Uterus (tissue), 4 donors: Measurements from ENCODE around the gene SH3PXD2A. TPM values are rescaled to one million over a fixed set of nuclear protein-coding genes. Genes with fewer than 3 reads are reported as not detected.
"Not testable (repeated sequence)": the region's sequence is repeated elsewhere in the genome, so short reads cannot be mapped to it uniquely, and the experiment has no call there.

ENCODE experiments used
- DNase-seq, 2 donors: peaks; one replicate each; pipeline ENCODE4 v3.0.0-alpha.2; 2019 to 2020
- H3K27ac ChIP-seq, 2 donors: fragments of 200-600 bp; sonication (generic); 1 replicate in 1 of 2; 2 replicates in 1 of 2; pipeline ENCODE4 v1.5.1; 2016 to 2018
- H3K27me3 ChIP-seq, 2 donors: fragments of 200-600 bp; sonication (generic); one replicate each; pipeline ENCODE4 v1.5.1; 2018 to 2019; ENCODE audit warnings: control low read depth in 1 of 2
- H3K36me3 ChIP-seq, 2 donors: fragments of 200-600 bp; sonication (generic); one replicate each; pipeline ENCODE4 v1.5.1; 2019; ENCODE audit warnings: control low read depth in 1 of 2
- H3K4me1 ChIP-seq, 2 donors: fragments of 200-600 bp; sonication (generic); one replicate each; pipeline ENCODE4 v1.5.1; 2018 to 2019; ENCODE audit warnings: control low read depth in 1 of 2
- H3K4me3 ChIP-seq, 2 donors: fragments of 200-600 bp; sonication (generic); 1 replicate in 1 of 2; 2 replicates in 1 of 2; pipeline ENCODE4 v1.5.1; 2018 to 2019; ENCODE audit warnings: mild to moderate bottlenecking in 1 of 2
- H3K9me3 ChIP-seq, 2 donors: fragments of 200-600 bp; sonication (generic); one replicate each; pipeline ENCODE4 v1.5.1; 2019; ENCODE audit warnings: control low read depth in 1 of 2
- CTCF ChIP-seq, 4 experiments: fragments of 200-600 bp in 2 of 4; fragments of 450-650 bp in 2 of 4; sonication (generic) in 2 of 4; IDR thresholded peaks; one replicate each; pipeline ENCODE4 v1.5.1; 2016 to 2019; ENCODE audit warnings: antibody characterized with exemption in 4 of 4, mild to moderate bottlenecking in 2 of 4, moderate library complexity in 1 of 4
- POLR2A ChIP-seq, 2 donors: fragments of 450-650 bp; IDR thresholded peaks; one replicate each; pipeline ENCODE4 v1.6.1; 2016; ENCODE audit warnings: antibody characterized with exemption in 2 of 2, mild to moderate bottlenecking in 1 of 2, moderate library complexity in 1 of 2
- intact Hi-C: fragments of 100-400 bp; cut with DNase I; formaldehyde crosslinking; loops from one replicate; pipeline ENCODE4 v1.15.1; 2023; ENCODE audit warnings: low total_unique reads
- total RNA-seq, 4 donors: library from RNA; depleted of rRNA in 3 of 4; stranded (reverse); fragments of >200 nt in 3 of 4; gene quantifications; one replicate each; pipeline versions ENCODE4 v1.1.0 to v1.2.4, GENCODE V29; 2014 to 2023
- donor health status: DM: yes; HTN: yes; CAD: no.

Gene SH3PXD2A
- total RNA-seq, 4 donors from 2014 or later = 12.6 to 117 (median 46.6) TPM

- peak; percentile 87 to 93 for DNase-seq
- H3K36me3 ChIP-seq = no peaks in the 10 kb centered on the region
- H3K27ac ChIP-seq = peak overlapping the region; percentile 87 to 91
- TF ChIP-seq CTCF (IDR thresholded peaks at IDR 0.05) (no peak), POLR2A (IDR thresholded peaks at IDR 0.05) (no peak)
- H3K4me3 ChIP-seq = peak overlapping the region in 1 of 2 donors; percentile 15
- no peaks in the 10 kb centered on the region for H3K27me3 ChIP-seq
- H3K9me3 ChIP-seq = no peaks in the 10 kb centered on the region
- intact Hi-C loops = no loop called here
- peaks cover 20 to 36% of the 10 kb centered on the region in 2 donors for H3K4me1 ChIP-seq
Observed at GRCh38 chr10:103637927-103638557, 217.3 kb downstream of the SH3PXD2A start.

GRCh38 chr10:103637011-103637410 lies 218.4 kb downstream of the SH3PXD2A start:
- H3K4me1 ChIP-seq = peaks cover 20 to 36% of the 10 kb centered on the region in 2 donors
- no peaks in the 10 kb centered on the region for H3K36me3 ChIP-seq
- TF ChIP-seq CTCF (IDR thresholded peaks at IDR 0.05) (no peak), POLR2A (IDR thresholded peaks at IDR 0.05) (no peak)
- H3K27ac ChIP-seq = peak overlapping the region; percentile 87 to 91
- intact Hi-C loops = no loop called here
- H3K4me3 ChIP-seq = no peak overlapping the region
- no peak for DNase-seq
- no peaks in the 10 kb centered on the region for H3K27me3 ChIP-seq
- no peaks in the 10 kb centered on the region for H3K9me3 ChIP-seq

- no peak for DNase-seq
- Histone ChIP-seq H3K4me1 (peaks cover 18 to 36% of the 10 kb centered on the region in 2 donors), H3K27me3 (no peaks in the 10 kb centered on the region), H3K27ac (peak overlapping the region; percentile 87 to 91), H3K9me3 (no peaks in the 10 kb centered on the region), H3K36me3 (no peaks in the 10 kb centered on the region), H3K4me3 (no peak overlapping the region)
- intact Hi-C loops = no loop called here
- no peak for TF ChIP-seq CTCF (IDR thresholded peaks at IDR 0.05)
- TF ChIP-seq POLR2A (IDR thresholded peaks at IDR 0.05) = no peak
Observed at GRCh38 chr10:103636492-103636891, 218.9 kb downstream of the SH3PXD2A start.

- DNase-seq = no peak
- H3K27me3 ChIP-seq = no peaks in the 10 kb centered on the region
- no peaks in the 10 kb centered on the region for H3K9me3 ChIP-seq
- no peak overlapping the region for H3K4me3 ChIP-seq
- H3K36me3 ChIP-seq = no peaks in the 10 kb centered on the region
- intact Hi-C loops = no loop called here
- peak overlapping the region; percentile 7 to 38 for H3K27ac ChIP-seq
- peaks cover 9 to 28% of the 10 kb centered on the region in 2 donors for H3K4me1 ChIP-seq
- TF ChIP-seq POLR2A (IDR thresholded peaks at IDR 0.05) (no peak), CTCF (IDR thresholded peaks at IDR 0.05) (no peak)
Observed at GRCh38 chr10:103635580-103635979, 219.8 kb downstream of the SH3PXD2A start.

- H3K4me1 ChIP-seq = peaks cover 9 to 20% of the 10 kb centered on the region in 2 donors
- intact Hi-C loops = no loop called here
- no peak overlapping the region for H3K27ac ChIP-seq
- no peak overlapping the region for H3K4me3 ChIP-seq
- TF ChIP-seq CTCF (IDR thresholded peaks at IDR 0.05) (no peak), POLR2A (IDR thresholded peaks at IDR 0.05) (no peak)
- no peak for DNase-seq
- H3K36me3 ChIP-seq = no peaks in the 10 kb centered on the region
- H3K27me3 ChIP-seq = no peaks in the 10 kb centered on the region
- no peaks in the 10 kb centered on the region for H3K9me3 ChIP-seq
Observed at GRCh38 chr10:103633846-103634245, 221.5 kb downstream of the SH3PXD2A start.

GRCh38 chr10:103632871-103633270 lies 222.5 kb downstream of the SH3PXD2A start:
- H3K4me1 ChIP-seq = peaks cover 9 to 10% of the 10 kb centered on the region in 2 donors
- H3K4me3 ChIP-seq, DNase-seq, H3K36me3 ChIP-seq, H3K9me3 ChIP-seq, intact Hi-C loops, H3K27ac ChIP-seq, H3K27me3 ChIP-seq: not testable (repeated sequence)
